NCI-H2107 (cell line): ENCODE results near the gene FSIP1.

Experiments used
- DNase-seq: peaks from one replicate; lab custom pipeline; 2025; lab: John Stamatoyannopoulos, UW

Gene FSIP1

GRCh38 chr15:39618063-39618823 lies 164.4 kb downstream of the FSIP1 start:
- no peak for DNase-seq

- no peak for DNase-seq
Measured at GRCh38 chr15:39616731-39617455, 165.7 kb downstream of the FSIP1 start.

- no peak for DNase-seq
Measured at GRCh38 chr15:39613861-39614260, 168.8 kb downstream of the FSIP1 start.

- DNase-seq: no peak
Measured at GRCh38 chr15:39613271-39613670, 169.4 kb downstream of the FSIP1 start.

GRCh38 chr15:39610665-39611064 lies 172.0 kb downstream of the FSIP1 start:
- DNase-seq: no peak

GRCh38 chr15:39609166-39609916 lies 173.3 kb downstream of the FSIP1 start:
- no peak for DNase-seq

- no peak for DNase-seq
Measured at GRCh38 chr15:39608185-39609139, 174.2 kb downstream of the FSIP1 start.

GRCh38 chr15:39605146-39605545 lies 177.5 kb downstream of the FSIP1 start:
- DNase-seq: no peak

- no peak for DNase-seq
Measured at GRCh38 chr15:39602143-39602542, 180.5 kb downstream of the FSIP1 start.

GRCh38 chr15:39599871-39600270 lies 182.8 kb downstream of the FSIP1 start:
- DNase-seq: no peak

- no peak for DNase-seq
Measured at GRCh38 chr15:39598958-39599845, 183.4 kb downstream of the FSIP1 start.

- DNase-seq: no peak
Measured at GRCh38 chr15:39598186-39598850, 184.3 kb downstream of the FSIP1 start.

GRCh38 chr15:39597751-39598185 lies 184.9 kb downstream of the FSIP1 start:
- no peak for DNase-seq

GRCh38 chr15:39597336-39597735 lies 185.3 kb downstream of the FSIP1 start:
- no peak for DNase-seq

GRCh38 chr15:39596358-39597051 lies 186.1 kb downstream of the FSIP1 start:
- no peak for DNase-seq

- no peak for DNase-seq
Measured at GRCh38 chr15:39595338-39596221, 187.1 kb downstream of the FSIP1 start.

- DNase-seq: no peak
Measured at GRCh38 chr15:39594446-39595337, 187.9 kb downstream of the FSIP1 start.
